Panc1 (cell line): ENCODE results near the gene PEG3. TPM values are rescaled to one million over a fixed set of nuclear protein-coding genes. Genes with fewer than 3 reads are reported as not detected.

Source experiments
- ATAC-seq: fragments of 200-7000 bp; cut with Tn5 transposase; 2 replicates; pipeline ENCODE4 v1.9.1; 2020; ENCODE audit warnings: mild to moderate bottlenecking, moderate library complexity
- BruUV-seq: library from RNA; stranded (reverse); fragments of 400-500 nt; replicated peaks from 2 replicates; lab custom pipeline; 2021; lab: Mats Ljungman, UMichigan
- CTCF ChIA-PET: fragments of 300-600 bp; sonication (Branson Sonifier 250); formaldehyde crosslinking; loops from one replicate; lab custom pipeline; 2022; ENCODE audit warnings: antibody characterized with exemption; lab: Charles Lee
- POLR2A ChIA-PET: fragments of 300-600 bp; sonication (Branson Sonifier 250); formaldehyde crosslinking; loops from one replicate; lab custom pipeline; 2022; ENCODE audit warnings: antibody characterized with exemption; lab: Charles Lee
- DNase-seq: peaks from one replicate; pipeline ENCODE4 v3.0.0-alpha.2; 2010; ENCODE audit warnings: low read depth, low spot score
- H3K27ac ChIP-seq: 2 replicates; pipeline ENCODE4 v1.5.1; 2011; ENCODE audit warnings: mild to moderate bottlenecking, low read length, inconsistent platforms
- H3K27me3 ChIP-seq: fragments of 200-500 bp; sonication (Bioruptor generic); 2 replicates; pipeline ENCODE4 v1.6.0; 2014; ENCODE audit warnings: low read length, inconsistent platforms; ENCODE audit not compliant: control insufficient read depth, insufficient read depth
- H3K36me3 ChIP-seq: fragments of 200-500 bp; sonication (Bioruptor generic); 2 replicates; pipeline ENCODE4 v1.5.1; 2014; ENCODE audit warnings: inconsistent platforms, mild to moderate bottlenecking, low read length, moderate library complexity; ENCODE audit not compliant: control insufficient read depth, insufficient read depth
- H3K4me1 ChIP-seq: 2 replicates; pipeline ENCODE4 v1.5.1; 2011; ENCODE audit warnings: inconsistent platforms, mild to moderate bottlenecking, low read length, moderate library complexity; ENCODE audit not compliant: control insufficient read depth, insufficient read depth
- H3K4me3 ChIP-seq, 2 experiments: 2 replicates each; pipeline ENCODE4 v1.5.1; 2011 to 2012; ENCODE audit warnings: low read depth in 2 of 2, low read length in 2 of 2, mild to moderate bottlenecking in 2 of 2, inconsistent platforms in 1 of 2, moderate library complexity in 1 of 2
- H3K9me3 ChIP-seq: fragments of 200-500 bp; sonication (Bioruptor generic); 2 replicates; pipeline ENCODE4 v1.5.1; 2014; ENCODE audit warnings: low read depth, mild to moderate bottlenecking, inconsistent platforms, low read length, moderate library complexity; ENCODE audit not compliant: control insufficient read depth, insufficient read depth
- POLR2AphosphoS5 ChIP-seq: IDR thresholded peaks from 2 replicates; pipeline ENCODE4 v1.6.1; 2012; ENCODE audit warnings: mild to moderate bottlenecking, low read depth, low read length, moderate library complexity
- SIN3A ChIP-seq: IDR thresholded peaks from 2 replicates; pipeline ENCODE4 v1.6.1; 2012; ENCODE audit warnings: low read depth, mild to moderate bottlenecking, low read length, moderate library complexity, borderline replicate concordance; ENCODE audit not compliant: insufficient read depth
- TCF7L2 ChIP-seq: IDR thresholded peaks from 2 replicates; pipeline ENCODE4 v1.6.1; 2011; ENCODE audit warnings: mild to moderate bottlenecking, low read depth, low read length, inconsistent platforms
- in situ Hi-C: cut with HindIII; loops from 2 replicates; pipeline ENCODE4 v1.10.0; 2016; ENCODE audit warnings: low sequenced_read_pairs, low pct_unique_long_range_greater_than_20kb
- intact Hi-C: fragments of 100-400 bp; cut with micrococcal nuclease; formaldehyde crosslinking; loops from one replicate; pipeline ENCODE4 v1.10.0; 2022; ENCODE audit not compliant: unreplicated experiment
- total RNA-seq: library from RNA; stranded (reverse); gene quantifications from one replicate; pipeline ENCODE4 v1.2.1, GENCODE V29; 2021; ENCODE audit not compliant: unreplicated experiment
- TF ChIP-seq, protein P1 (sequence below): fragments of 450-650 bp; IDR thresholded peaks from 2 replicates; pipeline ENCODE4 v1.5.1; 2017; ENCODE audit warnings: mild to moderate bottlenecking
- TF ChIP-seq, protein P2 (sequence below), 2 experiments: IDR thresholded peaks; 2 replicates each; pipeline ENCODE4 v1.6.1; 2011 to 2012; ENCODE audit warnings: low read depth in 2 of 2, control low read depth in 1 of 2, low read length in 1 of 2, mild to moderate bottlenecking in 1 of 2, moderate library complexity in 1 of 2; ENCODE audit not compliant: insufficient read depth in 1 of 2

The PEG3 gene
- total RNA-seq, 1 experiment from 2014 or later = 0.15 TPM

DNA sequence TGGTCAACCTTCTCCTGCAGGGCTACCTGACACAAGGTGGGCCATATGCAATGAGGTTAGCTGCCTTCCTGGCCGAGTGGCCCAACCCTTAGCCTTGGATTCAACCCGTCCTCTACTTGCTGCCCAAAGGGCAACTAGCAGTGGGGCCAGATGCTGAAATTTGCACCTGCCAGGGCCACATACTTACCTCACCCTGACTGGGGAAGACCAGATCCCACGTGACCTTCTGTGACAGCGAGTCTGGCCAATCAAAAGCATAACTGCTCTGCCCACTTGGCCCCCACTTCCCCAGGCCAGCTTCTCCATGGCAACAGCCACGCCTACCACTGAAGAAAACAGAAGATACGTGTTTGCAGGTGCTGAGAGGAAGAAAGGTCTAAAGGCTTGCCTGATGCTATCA is 10.9 kb downstream of the PEG3 start:
- POLR2A ChIA-PET = interaction anchor here (0.6 kb wide), 1 partner anchor 694 kb away, joined by 5 read pairs; no protein-coding TSS in a partner anchor
- Histone ChIP-seq H3K4me1 (no peaks in the 10 kb centered on the region), H3K27me3 (no peaks in the 10 kb centered on the region), H3K27ac (no peak overlapping the region), H3K9me3 (0 out of 2 replicates have a peak, but pooled peaks cover 8% of the 10 kb centered on the region), H3K36me3 (no peaks in the 10 kb centered on the region), H3K4me3 (no peak overlapping the region)
- ATAC-seq (no peak), DNase-seq (no peak)
- TF ChIP-seq, protein P1, sequence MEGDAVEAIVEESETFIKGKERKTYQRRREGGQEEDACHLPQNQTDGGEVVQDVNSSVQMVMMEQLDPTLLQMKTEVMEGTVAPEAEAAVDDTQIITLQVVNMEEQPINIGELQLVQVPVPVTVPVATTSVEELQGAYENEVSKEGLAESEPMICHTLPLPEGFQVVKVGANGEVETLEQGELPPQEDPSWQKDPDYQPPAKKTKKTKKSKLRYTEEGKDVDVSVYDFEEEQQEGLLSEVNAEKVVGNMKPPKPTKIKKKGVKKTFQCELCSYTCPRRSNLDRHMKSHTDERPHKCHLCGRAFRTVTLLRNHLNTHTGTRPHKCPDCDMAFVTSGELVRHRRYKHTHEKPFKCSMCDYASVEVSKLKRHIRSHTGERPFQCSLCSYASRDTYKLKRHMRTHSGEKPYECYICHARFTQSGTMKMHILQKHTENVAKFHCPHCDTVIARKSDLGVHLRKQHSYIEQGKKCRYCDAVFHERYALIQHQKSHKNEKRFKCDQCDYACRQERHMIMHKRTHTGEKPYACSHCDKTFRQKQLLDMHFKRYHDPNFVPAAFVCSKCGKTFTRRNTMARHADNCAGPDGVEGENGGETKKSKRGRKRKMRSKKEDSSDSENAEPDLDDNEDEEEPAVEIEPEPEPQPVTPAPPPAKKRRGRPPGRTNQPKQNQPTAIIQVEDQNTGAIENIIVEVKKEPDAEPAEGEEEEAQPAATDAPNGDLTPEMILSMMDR = no peak
- TF ChIP-seq SIN3A = no peak
- TF ChIP-seq, protein P2, sequence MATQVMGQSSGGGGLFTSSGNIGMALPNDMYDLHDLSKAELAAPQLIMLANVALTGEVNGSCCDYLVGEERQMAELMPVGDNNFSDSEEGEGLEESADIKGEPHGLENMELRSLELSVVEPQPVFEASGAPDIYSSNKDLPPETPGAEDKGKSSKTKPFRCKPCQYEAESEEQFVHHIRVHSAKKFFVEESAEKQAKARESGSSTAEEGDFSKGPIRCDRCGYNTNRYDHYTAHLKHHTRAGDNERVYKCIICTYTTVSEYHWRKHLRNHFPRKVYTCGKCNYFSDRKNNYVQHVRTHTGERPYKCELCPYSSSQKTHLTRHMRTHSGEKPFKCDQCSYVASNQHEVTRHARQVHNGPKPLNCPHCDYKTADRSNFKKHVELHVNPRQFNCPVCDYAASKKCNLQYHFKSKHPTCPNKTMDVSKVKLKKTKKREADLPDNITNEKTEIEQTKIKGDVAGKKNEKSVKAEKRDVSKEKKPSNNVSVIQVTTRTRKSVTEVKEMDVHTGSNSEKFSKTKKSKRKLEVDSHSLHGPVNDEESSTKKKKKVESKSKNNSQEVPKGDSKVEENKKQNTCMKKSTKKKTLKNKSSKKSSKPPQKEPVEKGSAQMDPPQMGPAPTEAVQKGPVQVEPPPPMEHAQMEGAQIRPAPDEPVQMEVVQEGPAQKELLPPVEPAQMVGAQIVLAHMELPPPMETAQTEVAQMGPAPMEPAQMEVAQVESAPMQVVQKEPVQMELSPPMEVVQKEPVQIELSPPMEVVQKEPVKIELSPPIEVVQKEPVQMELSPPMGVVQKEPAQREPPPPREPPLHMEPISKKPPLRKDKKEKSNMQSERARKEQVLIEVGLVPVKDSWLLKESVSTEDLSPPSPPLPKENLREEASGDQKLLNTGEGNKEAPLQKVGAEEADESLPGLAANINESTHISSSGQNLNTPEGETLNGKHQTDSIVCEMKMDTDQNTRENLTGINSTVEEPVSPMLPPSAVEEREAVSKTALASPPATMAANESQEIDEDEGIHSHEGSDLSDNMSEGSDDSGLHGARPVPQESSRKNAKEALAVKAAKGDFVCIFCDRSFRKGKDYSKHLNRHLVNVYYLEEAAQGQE (IDR thresholded peaks at IDR 0.05; ENCODE audit: insufficient read depth in 1 of 2, low read depth in 2 of 2, low read length in 1 of 2) = no peak
- no peak for TF ChIP-seq POLR2AphosphoS5
- TF ChIP-seq TCF7L2 = no peak
- in situ Hi-C loops (no loop called here), intact Hi-C loops (no loop called here)
- CTCF ChIA-PET = no interaction called here
- no TSS peak for BruUV-seq

DNA sequence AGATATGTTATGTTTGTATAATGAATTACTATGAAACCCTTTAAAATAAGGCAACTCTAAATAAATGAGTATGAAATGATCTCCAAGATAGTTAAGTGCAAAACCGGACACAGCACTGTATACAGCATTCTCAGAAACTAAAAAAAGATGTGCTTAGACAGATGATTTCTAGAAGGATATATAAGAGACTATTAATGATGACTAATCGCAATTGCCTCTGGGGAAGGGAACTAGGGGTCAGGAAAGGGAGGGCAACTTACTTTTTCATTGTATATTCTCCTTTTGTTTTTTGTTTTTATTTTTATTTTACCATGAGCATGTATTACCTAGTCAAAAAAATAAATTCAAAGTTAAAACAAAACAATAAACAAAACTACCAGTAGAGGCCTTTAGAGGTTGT is 12.8 kb downstream of the PEG3 start:
- POLR2A ChIA-PET = no interaction called here
- Histone ChIP-seq H3K9me3 (0 out of 2 replicates have a peak, but pooled peaks cover 8% of the 10 kb centered on the region), H3K36me3 (no peaks in the 10 kb centered on the region), H3K4me3 (no peak overlapping the region), H3K27ac (no peak overlapping the region), H3K27me3 (no peaks in the 10 kb centered on the region), H3K4me1 (no peaks in the 10 kb centered on the region)
- BruUV-seq = no TSS peak
- in situ Hi-C loops = no loop called here
- DNase-seq (no peak), ATAC-seq (no peak)
- TF ChIP-seq TCF7L2 = no peak
- no peak for TF ChIP-seq SIN3A
- no peak for TF ChIP-seq POLR2AphosphoS5
- intact Hi-C loops = no loop called here
- CTCF ChIA-PET = no interaction called here

DNA sequence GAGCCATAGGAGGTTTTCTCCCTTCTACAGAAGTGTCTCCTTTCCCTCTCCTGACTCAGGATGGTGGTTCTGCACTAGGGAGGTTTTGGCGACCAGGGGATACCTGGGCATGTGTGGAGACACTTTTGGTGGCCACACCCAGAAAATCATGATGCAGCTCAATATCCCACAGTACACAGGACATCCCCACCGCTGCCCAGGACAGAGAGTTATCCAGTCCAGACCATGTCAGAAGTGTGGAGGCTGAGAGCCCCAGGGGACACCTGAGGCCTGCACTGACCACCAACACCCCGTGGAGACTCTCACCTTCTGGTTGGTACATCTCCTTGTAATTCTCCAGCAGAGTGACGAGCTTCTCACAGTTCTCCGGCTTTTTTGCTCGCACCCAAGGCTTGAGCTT is 16.6 kb downstream of the PEG3 start:
- in situ Hi-C loops = no loop called here
- no peak for ATAC-seq
- peaks cover 8% of the 10 kb centered on the region; the same call in 1 of the 2 replicates for H3K9me3 ChIP-seq

More for the DNA sequence above, 16.6 kb downstream of the PEG3 start:
- DNase-seq = no peak
- Histone ChIP-seq H3K27me3 (no peaks in the 10 kb centered on the region), H3K4me1 (no peaks in the 10 kb centered on the region), H3K36me3 (no peaks in the 10 kb centered on the region), H3K4me3 (no peak overlapping the region), H3K27ac (no peak overlapping the region)
- ChIA-PET POLR2A (no interaction called here), CTCF (no interaction called here)
- TF ChIP-seq TCF7L2 = no peak
- TF ChIP-seq, protein P1 = no peak
- TF ChIP-seq POLR2AphosphoS5 = no peak
- TF ChIP-seq, protein P2 (IDR thresholded peaks at IDR 0.05; ENCODE audit: insufficient read depth in 1 of 2, low read depth in 2 of 2, low read length in 1 of 2) = no peak
- no peak for TF ChIP-seq SIN3A
- no TSS peak for BruUV-seq
- intact Hi-C loops = no loop called here
